ACC112 (cell line): ENCODE measurements around the gene ELL.

ENCODE experiments used
- H2AFZ ChIP-seq: fragments of 200-600 bp; sonication (generic); one replicate; pipeline ENCODE4 v1.6.0; 2017; ENCODE audit warnings: antibody characterized with exemption, low read length; ENCODE audit not compliant: unreplicated experiment
- H3K27ac ChIP-seq: fragments of 200-600 bp; sonication (generic); 2 replicates; pipeline ENCODE4 v1.5.1; 2014; ENCODE audit warnings: low read depth, mild to moderate bottlenecking, antibody characterized with exemption, low read length, moderate library complexity
- H3K27me3 ChIP-seq: fragments of 200-600 bp; sonication (generic); 2 replicates; pipeline ENCODE4 v1.6.1; 2014; ENCODE audit warnings: mild to moderate bottlenecking, antibody characterized with exemption, low read length, moderate library complexity, mixed read lengths; ENCODE audit not compliant: insufficient read depth
- H3K36me3 ChIP-seq: fragments of 200-600 bp; sonication (generic); 2 replicates; pipeline ENCODE4 v1.6.1; 2016; ENCODE audit warnings: mild to moderate bottlenecking, antibody characterized with exemption, low read length, moderate library complexity, mixed read lengths; ENCODE audit not compliant: insufficient read depth
- H3K4me1 ChIP-seq: fragments of 200-600 bp; sonication (generic); one replicate; pipeline ENCODE4 v1.6.1; 2016; ENCODE audit warnings: low read length, mixed read lengths; ENCODE audit not compliant: insufficient read depth, unreplicated experiment, control insufficient read depth
- H3K4me3 ChIP-seq: fragments of 200-600 bp; sonication (generic); 2 replicates; pipeline ENCODE4 v1.5.1; 2014; ENCODE audit warnings: mild to moderate bottlenecking, low read depth, low read length
- H3K79me2 ChIP-seq: fragments of 200-600 bp; sonication (generic); one replicate; pipeline ENCODE4 v1.6.0; 2016; ENCODE audit warnings: low read length; ENCODE audit not compliant: control insufficient read depth, unreplicated experiment, insufficient read depth

Gene ELL

DNA sequence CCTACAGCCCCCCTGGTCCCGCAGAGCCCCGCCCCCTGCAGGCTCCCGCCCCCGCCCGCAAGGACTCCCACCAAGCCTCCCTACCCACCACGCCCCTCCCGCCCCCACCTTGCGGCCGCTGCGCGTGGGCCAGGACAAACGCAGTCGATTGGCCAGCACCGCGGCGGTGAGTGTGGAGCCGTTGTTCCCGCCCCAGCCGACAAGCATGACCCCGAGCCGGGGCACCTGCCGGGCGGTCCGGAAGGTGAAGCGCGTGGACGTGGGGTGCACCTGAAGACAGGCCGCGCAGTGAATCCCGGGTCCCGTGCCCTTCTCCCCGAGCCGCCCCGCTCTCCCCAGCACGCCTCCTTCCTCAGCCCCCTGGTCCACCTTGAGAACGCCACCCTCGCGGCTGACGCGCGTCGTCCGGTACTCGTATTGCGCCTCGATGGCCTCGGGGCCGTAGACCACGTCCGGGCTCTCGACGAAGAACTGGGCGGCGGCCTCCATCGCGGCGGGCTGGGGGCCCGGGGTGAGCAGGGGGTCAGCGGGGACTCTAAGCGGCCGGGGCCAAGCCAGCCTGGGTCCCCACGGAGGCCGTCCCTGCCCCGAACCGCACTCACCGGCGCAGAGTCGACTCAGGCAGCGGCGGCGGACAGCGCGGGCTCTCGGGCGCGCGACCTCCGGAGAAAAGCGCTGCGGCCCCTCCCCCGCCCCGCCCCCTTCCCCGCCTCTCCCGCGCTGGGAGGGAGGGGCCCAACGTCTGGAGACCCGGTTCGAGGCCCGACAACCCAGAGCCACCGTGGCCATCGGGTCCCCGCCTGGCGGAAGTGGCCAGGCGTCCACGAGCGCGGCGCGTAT, 84.2 kb downstream of the ELL start, which contains the start of gene ISYNA1:
ISYNA1 (minus strand) TSS at position 643 of the 840 bp plus-strand sequence; CDS start at position 489, 154 bp downstream.
- Histone ChIP-seq H3K36me3 (no peaks in the 10 kb centered on the region), H3K27ac (no peak within 1 kb of the TSS), H3K79me2 (no peaks in the 10 kb centered on the region), H2AFZ (no peak within 1 kb of the TSS), H3K27me3 (no peaks in the 10 kb centered on the region), H3K4me1 (peaks cover 4% of the 10 kb centered on the region), H3K4me3 (peak within 1 kb of the TSS; percentile 72)

DNA sequence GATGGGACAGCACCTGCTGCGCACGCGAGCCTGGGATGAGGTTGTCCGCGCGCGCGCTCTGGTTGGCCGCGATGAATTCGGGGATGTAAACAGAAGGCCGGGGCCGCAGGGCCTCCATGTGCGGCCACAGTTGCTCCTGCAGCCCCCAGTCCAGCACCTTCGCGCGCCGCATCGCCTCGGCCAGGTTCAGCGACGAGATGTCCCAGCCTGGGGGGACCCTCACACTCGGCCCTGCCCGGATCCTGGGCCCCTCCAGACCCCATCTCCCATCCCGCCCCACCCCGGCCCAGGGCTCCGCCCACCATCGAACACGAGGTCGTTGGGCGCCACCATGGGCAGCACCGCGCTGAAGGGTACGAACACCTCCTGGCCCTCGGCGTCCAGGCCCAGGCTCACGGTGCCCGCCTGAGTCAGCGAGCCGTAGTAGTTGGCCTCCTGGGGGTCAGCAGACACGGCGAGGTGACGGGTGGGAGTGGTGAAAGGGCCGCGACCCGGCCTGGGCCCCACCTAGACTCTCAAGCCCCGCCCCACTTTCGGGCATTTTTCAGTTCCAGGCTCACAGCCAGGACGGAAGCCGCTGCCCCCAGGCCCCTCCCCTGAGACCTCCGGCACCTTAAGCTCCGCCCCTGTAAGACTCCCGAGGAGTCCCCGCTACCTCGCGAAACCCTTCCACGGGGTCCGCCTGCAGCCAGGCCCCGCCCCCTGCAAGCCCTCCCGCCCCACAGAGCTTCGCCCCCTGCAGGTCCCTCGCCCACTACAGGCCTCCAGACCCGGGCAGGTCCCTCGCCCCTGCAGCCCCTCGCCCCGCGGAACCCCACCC, 85.0 kb downstream of the ELL start:
- H3K27ac ChIP-seq, result no peak overlapping the region

DNA sequence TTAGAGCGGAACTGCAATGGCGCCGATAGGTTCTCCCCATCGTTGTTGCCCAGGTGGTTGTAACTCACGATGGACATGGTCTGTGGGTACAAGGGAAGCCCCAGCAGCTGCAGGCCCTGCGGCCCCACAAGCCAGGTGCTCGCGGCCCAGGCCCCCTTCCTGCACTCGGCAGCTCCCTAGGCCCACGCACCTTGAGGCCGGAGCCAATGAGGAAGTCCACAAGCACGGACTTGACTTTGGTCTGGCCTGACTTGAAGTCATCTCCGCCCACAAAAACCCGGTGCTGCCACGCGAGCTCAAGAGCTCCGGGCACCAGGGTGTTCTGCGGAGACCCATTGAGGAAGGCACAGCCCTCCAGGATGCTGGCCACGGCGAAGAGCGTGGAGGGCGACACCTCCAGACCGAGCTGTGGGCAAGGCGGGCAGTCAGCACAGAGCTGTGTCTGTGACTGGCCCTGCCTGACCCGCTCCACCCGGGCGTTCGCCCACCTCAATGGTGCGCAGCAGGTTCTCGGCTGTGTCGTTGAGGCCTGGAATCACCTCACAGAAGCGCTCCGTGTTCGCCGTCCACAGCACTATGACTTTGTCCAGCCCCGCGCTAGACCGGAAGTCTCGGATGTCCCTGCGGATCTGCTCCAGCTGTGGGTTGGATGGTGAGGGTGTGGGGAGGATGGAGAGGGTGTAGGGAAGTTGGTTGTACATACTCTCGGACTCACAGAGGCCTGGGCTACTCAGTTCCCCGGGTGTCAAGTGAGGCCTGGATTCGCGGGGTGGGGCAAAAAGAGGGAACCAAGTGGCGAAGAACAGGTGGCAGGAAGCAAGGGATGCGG, 85.8 kb downstream of the ELL start:
- no peaks in the 10 kb centered on the region for H3K27me3 ChIP-seq
- no peak overlapping the region for H2AFZ ChIP-seq
- H3K27ac ChIP-seq, result no peak overlapping the region
- no peaks in the 10 kb centered on the region for H3K79me2 ChIP-seq
- no peaks in the 10 kb centered on the region for H3K36me3 ChIP-seq
- no peak overlapping the region for H3K4me3 ChIP-seq
- H3K4me1 ChIP-seq, result peaks cover 4% of the 10 kb centered on the region

More for the DNA sequence above, 85.0 kb downstream of the ELL start:
- Histone ChIP-seq H3K27me3 (no peaks in the 10 kb centered on the region), H3K4me3 (peak overlapping the region; percentile 72), H3K4me1 (peaks cover 4% of the 10 kb centered on the region), H3K79me2 (no peaks in the 10 kb centered on the region), H2AFZ (no peak overlapping the region), H3K36me3 (no peaks in the 10 kb centered on the region)

DNA sequence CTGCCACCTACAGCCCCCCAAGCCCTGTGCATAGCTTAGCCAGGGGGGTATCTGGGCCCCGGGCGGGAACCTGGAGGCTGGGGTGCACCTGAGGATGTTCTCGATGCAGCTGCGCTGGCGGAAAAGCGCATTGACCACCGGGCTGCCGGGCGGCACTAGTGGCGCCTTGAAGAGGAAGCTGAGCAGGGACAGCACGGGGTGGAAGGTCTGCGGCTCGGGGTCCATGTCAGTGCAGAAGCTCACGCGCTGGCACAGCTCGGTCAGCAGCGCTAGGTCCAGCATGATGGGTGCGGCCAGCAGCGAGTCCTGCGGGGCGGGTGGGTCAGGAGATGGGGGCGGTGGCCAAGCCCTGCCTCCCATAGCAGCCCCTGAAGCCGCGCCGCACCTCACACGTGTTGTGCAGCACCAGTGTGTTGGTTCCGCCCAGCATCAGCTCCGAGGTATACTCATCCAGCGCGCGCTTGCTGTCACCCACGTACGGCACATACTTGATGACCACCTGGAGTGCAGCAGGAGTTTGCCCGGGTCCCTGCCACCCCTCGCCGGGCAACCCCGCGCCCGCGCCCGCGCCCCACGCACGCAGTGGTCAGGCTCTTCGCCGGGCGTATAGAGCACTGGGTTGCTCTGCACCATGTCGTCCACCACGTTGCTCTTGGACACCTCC, 86.6 kb downstream of the ELL start:
- Histone ChIP-seq H2AFZ (no peak overlapping the region), H3K79me2 (no peaks in the 10 kb centered on the region), H3K4me1 (peaks cover 4% of the 10 kb centered on the region), H3K27ac (no peak overlapping the region), H3K4me3 (no peak overlapping the region), H3K36me3 (no peaks in the 10 kb centered on the region), H3K27me3 (no peaks in the 10 kb centered on the region)

DNA sequence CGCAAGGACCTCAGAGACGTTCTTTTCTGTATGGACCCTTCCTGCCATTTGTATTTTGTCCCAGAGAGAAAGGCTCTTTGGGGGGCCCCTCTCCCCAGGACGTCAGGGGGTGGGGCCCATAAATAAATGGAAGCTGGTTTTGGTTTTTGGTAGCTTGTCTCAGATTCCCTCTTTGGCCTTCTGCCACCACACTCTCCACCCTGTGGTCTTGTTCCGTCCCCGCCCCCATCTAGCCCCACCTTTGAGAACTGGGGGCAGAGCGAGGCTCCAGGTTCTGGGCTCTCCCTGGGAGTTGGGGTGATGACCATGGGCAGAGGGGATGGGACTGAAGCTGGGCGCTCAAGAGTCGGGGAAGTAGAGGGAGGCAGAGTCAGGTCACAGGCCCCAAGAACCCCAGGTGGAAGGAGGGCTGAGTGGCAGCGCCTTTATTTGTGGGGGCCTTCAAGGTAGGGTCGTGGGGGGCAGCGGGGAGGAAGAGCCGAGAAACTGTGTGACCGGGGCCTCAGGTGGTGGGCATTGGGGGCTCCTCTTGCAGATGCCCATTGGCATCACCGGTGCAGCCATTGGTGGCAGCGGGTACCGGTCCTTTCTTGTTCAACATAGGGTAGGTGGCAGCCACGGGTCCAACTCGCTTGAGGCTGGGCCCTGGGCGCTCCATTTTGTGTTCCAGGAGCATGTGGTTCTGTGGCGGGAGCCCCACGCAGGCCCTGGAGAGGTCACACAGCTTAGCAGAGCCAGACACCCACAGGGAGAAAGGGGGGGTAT, 87.3 kb downstream of the ELL start:
- no peak overlapping the region for H2AFZ ChIP-seq

DNA sequence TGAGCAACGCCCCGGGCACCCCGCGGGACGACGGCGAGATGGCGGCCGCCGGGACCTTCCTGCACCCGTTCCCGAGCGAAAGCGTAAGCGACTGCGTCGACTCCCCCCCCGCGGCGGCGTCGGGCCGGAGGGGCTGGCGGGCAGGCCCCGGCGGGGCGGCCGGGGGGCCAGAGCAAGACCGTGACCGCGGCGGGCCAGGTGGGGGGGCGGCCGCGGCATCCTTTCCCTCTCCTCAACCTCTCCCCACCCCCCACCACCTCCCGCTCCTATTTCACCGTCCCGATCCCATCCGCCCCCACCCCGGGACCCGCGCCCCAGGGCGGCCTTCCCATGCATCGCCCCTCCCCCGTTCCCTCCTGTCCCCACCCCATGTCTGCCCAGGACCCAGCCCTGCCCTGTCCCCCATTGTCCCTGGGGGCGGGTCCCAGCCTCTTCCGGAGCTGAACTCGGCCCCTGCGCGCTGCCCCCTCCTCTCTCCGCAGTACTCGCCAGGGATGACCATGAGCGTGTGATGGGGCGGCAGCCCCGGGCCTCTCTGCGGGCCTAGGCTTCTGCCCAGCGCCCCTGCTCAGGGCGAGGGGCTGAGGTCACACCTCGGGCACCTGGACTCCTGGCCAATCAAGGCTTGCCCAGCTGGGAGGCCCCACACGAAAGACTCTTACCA, 88.0 kb downstream of the ELL start:
- H3K4me3 ChIP-seq, result no peak overlapping the region
- no peak overlapping the region for H3K27ac ChIP-seq

More for the DNA sequence above, 87.3 kb downstream of the ELL start:
- H3K27ac ChIP-seq, result no peak overlapping the region
- no peaks in the 10 kb centered on the region for H3K36me3 ChIP-seq
- H3K27me3 ChIP-seq, result no peaks in the 10 kb centered on the region
- H3K79me2 ChIP-seq, result no peaks in the 10 kb centered on the region
- peaks cover 4% of the 10 kb centered on the region for H3K4me1 ChIP-seq
- H3K4me3 ChIP-seq, result no peak overlapping the region

DNA sequence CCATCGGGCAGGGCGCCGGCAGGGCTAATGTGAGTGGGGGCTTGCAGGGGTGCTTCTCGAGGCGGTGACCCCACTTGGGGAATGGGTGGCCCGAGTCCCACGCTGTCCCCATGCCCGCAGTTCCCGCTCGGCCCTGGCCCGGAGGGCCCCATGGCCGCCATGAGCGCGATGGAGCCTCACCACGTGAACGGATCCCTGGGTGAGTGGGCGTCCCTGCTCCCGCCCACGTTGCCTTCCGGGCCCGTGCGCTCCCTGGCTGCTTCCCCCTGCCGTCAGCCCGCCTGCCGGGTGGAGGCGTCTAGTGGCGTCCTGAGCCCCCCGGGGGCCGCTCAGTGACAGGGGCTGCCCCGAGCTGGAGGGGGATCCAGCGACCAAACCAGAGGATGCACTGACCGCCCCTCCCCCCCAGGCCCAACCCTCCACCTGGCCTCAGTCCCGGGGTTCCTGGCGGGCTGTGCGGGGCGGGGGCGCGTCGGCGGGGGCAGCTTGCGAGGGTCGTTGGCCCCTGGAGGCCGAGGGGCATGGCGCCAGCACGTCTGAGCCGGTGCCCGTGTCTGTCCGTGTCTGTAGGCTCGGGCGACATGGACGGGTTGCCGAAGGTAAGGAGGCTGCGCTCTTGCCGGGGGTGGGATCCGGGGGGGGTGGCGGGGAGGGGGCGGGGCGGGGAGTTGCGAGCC, 88.7 kb downstream of the ELL start:
- Histone ChIP-seq H3K36me3 (no peaks in the 10 kb centered on the region), H2AFZ (no peak overlapping the region), H3K4me3 (no peak overlapping the region), H3K27ac (no peak overlapping the region), H3K27me3 (no peaks in the 10 kb centered on the region), H3K79me2 (no peaks in the 10 kb centered on the region), H3K4me1 (no peaks in the 10 kb centered on the region)

More for the DNA sequence above, 88.0 kb downstream of the ELL start:
- H3K4me1 ChIP-seq, result no peaks in the 10 kb centered on the region
- H3K36me3 ChIP-seq, result no peaks in the 10 kb centered on the region
- no peaks in the 10 kb centered on the region for H3K27me3 ChIP-seq
- H3K79me2 ChIP-seq, result no peaks in the 10 kb centered on the region
- H2AFZ ChIP-seq, result no peak overlapping the region

DNA sequence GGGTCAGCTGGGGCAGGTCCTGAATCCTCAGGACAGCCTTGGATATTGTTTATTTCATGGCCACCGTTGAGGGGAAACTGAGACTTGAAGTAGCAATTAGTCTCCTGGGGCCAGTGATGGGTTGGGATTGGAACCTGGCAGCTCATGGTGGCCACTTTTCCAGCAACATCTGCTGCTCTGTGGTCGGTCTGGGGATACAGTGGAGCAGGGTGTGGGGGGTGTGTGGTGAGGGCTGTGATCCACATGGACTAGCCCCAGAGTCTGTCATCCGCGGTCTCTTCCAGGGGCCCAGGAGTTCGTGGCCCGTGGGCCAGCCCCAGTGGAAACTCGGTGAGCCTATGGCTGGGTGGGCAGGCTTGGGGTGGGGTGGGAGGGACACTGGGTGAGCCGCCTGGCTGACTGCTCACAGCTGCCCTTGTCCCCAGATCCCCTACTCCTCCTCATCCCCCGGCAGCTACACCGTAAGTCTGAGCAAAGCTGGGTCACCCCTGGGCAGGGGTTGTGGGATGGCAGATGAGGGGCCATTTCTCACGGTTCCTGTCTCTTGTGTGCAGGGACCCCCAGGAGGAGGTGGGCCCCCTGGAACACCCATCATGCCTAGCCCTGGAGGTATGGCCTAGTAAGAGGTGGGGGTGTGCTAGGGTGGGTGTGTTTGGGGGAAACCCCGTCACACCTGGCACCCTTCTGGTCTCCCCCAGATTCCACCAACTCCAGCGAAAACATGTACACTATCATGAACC, 89.4 kb downstream of the ELL start:
- Histone ChIP-seq H3K4me3 (no peak overlapping the region), H2AFZ (no peak overlapping the region)

More for the DNA sequence above, 89.4 kb downstream of the ELL start:
- Histone ChIP-seq H3K36me3 (no peaks in the 10 kb centered on the region), H3K4me1 (no peaks in the 10 kb centered on the region), H3K79me2 (no peaks in the 10 kb centered on the region), H3K27me3 (no peaks in the 10 kb centered on the region), H3K27ac (no peak overlapping the region)
